HL-60/S4 (cell line): Measurements from ENCODE around the gene LGR4.
"Not testable (repeated sequence)": the region's sequence is repeated elsewhere in the genome, so short reads cannot be mapped to it uniquely, and the experiment has no call there.

Experiments used
- in situ Hi-C: fragments of 300-500 bp; cut with MboI; formaldehyde crosslinking; loops from 2 replicates; pipeline ENCODE4 v1.14.3; 2022; ENCODE audit warnings: low sequenced_read_pairs

The LGR4 gene, protein sequence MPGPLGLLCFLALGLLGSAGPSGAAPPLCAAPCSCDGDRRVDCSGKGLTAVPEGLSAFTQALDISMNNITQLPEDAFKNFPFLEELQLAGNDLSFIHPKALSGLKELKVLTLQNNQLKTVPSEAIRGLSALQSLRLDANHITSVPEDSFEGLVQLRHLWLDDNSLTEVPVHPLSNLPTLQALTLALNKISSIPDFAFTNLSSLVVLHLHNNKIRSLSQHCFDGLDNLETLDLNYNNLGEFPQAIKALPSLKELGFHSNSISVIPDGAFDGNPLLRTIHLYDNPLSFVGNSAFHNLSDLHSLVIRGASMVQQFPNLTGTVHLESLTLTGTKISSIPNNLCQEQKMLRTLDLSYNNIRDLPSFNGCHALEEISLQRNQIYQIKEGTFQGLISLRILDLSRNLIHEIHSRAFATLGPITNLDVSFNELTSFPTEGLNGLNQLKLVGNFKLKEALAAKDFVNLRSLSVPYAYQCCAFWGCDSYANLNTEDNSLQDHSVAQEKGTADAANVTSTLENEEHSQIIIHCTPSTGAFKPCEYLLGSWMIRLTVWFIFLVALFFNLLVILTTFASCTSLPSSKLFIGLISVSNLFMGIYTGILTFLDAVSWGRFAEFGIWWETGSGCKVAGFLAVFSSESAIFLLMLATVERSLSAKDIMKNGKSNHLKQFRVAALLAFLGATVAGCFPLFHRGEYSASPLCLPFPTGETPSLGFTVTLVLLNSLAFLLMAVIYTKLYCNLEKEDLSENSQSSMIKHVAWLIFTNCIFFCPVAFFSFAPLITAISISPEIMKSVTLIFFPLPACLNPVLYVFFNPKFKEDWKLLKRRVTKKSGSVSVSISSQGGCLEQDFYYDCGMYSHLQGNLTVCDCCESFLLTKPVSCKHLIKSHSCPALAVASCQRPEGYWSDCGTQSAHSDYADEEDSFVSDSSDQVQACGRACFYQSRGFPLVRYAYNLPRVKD

GRCh38 chr11:27472398-27473016 is at the start of gene LGR4:
TSS of gene LGR4 (minus strand) at chr11:27472790. CDS start at chr11:27472302, 488 bp downstream.
- in situ Hi-C loops: loop anchor here (25.0 kb wide), 1 partner anchor 285 kb away; no protein-coding TSS in a partner anchor

GRCh38 chr11:27520226-27520625 is 47.6 kb upstream of the LGR4 start:
- in situ Hi-C loops: no loop called here

- in situ Hi-C loops: no loop called here
Measured at GRCh38 chr11:27518518-27518917, 45.9 kb upstream of the LGR4 start.

DNA sequence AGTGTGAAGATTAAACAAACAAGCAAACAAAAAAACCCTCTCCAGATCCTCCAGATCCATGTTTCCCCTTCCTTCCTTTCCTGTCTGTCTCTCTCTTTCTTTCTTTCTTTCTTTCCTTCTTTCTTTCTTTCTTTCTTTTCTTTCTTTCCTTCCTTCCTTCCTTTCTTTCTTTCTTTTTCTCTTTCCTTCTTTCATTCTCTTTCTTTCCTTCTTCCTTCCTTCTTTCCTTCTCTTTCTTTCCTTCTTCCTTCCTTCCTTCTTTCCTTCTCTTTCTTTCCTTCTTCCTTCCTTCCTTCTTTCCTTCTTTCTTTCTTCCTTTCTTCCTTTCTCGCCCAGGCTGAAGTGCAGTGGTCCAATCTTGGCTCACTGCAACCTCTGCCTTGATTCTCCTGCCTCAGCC is 44.9 kb upstream of the LGR4 start:
- in situ Hi-C loops: not testable (repeated sequence)

GRCh38 chr11:27514558-27514957 is 42.0 kb upstream of the LGR4 start:
- in situ Hi-C loops: no loop called here

DNA sequence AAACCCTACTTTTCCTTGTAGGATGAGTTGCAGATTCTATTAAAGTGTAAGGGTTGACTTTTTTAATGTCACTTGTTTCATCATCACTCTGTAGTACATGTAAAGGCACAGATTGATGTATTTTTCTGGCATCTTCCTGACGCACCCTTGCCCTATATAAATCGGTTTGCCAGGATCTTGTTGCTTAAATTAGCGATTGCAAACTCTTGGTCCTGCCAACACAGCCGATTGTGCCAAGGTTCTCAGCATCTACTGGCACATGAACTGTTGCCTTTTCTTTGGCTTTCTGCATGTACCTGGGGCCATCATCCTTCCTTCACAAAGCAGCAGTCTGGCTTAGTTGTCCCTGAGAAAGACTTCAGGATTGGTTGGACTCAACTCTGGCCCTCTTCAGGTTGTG is 41.5 kb upstream of the LGR4 start:
- in situ Hi-C loops: no loop called here

DNA sequence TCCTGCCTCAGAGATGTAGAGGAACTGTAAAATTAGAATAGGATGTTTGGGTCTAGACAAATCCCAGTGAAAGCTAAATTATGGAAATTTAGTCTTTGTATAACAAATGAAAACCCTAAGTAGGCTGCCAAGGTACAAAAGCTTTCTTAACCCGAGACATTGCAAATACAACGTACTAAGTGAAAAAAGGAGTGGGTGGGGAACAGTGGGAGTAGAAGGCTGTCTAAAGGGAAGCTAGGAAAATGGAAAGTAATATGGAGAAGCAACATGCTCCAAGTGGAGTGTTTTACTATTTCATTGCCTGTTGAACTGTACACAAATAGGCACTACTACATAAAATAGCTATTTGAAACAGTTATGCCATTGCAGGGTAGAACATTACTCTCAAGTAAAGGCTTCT is 40.8 kb upstream of the LGR4 start:
- in situ Hi-C loops: no loop called here

DNA sequence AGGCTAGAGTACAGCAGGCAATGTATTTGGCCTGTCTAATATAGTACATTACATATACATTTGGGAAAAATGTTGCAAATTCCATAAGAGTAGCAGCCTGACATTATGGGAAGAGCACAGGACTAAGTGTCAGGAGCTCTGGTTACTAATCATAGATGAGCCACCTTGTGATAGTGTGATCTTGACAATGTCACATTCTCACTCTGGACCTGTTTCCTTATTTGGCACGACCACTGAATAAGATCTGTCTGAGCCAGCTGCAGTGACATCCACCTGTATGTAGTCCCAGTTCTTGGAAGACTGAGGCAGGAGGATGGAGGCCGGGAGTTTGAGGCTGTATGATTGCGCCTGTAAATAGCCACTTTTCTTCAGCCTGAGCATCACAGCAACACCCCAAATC is 39.6 kb upstream of the LGR4 start:
- in situ Hi-C loops: no loop called here

DNA sequence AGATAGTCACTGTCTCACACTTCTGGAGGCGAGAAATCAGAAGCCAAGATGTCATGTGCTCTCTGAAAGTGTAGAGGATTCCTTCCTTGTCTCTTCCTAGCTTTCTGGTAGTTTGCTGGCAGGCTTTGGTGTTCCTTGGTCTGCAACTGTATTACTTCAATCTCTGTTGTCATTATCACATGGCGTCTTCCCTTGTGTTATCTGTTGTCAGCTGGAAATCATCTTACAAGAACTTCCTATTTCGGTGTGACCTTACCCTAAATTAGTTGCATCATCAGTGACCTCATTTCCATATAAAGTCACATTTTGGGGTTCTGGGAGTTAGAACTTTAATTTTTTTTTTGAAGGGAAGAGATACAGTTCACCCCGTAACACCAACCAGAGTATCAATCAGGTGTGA is 37.3 kb upstream of the LGR4 start:
- in situ Hi-C loops: no loop called here

DNA sequence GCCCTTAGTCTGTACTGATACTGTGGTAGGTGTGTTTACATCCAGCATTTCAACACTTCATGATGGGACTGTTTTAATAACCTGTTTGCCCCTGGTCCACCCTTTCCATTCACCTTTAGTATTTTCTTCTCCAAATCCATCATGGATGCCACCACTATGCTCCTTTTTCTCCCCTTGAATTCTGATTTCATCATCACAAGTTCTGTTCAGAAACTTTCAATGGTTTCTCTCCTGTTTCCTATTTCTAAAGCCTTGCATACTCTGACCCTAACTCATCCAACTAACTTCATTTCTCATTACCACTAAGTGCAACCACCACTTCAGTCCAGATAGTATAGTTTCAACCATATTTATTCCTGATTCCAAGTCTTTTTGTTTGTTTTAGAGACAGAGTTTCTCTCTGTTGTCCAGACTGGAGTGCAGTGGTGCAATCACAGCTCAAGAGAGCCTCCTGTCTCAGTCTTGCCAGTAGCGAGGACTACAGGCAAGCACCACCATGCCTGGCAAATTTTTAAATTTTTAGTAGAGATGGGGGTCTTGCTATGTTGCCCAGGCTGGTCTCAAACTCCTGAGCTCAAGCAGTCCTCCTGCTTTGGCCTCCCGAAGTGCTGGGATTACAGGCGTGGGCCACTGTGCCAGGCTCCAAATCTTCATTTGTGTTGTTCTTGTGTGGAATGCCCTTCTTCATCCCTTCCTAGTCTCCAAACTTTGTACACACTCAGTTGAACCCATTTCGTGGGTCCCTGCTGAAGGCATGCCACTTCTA is 35.1 kb upstream of the LGR4 start:
- in situ Hi-C loops: no loop called here

- in situ Hi-C loops: no loop called here
Measured at GRCh38 chr11:27506200-27507182, 33.9 kb upstream of the LGR4 start, which contains the start of gene LIN7C. TSS of gene LIN7C (minus strand) at chr11:27506769. CDS start at chr11:27506752, 17 bp downstream.

DNA sequence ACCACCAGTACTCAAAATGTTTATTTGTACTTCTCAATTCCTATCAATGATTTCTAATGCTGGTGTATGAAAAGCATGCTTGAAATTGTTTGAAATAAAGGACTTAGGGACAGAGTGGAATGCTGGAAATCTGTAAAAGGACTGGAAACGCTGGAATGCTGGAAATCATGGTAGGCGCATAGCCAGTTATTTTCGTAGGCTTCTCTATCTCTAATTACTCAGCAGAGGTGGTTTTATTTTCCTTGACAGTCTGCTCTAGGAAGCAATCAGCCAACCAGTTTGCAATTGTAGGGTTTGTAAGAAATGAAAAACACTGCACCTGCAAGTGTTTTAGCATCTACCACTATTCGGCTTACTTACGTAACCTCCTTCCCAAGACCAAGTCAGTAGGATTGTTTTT is 33.2 kb upstream of the LGR4 start:
- in situ Hi-C loops: no loop called here

GRCh38 chr11:27504205-27504604 is 31.6 kb upstream of the LGR4 start:
- in situ Hi-C loops: no loop called here

- in situ Hi-C loops: no loop called here
Measured at GRCh38 chr11:27501100-27501499, 28.5 kb upstream of the LGR4 start.

DNA sequence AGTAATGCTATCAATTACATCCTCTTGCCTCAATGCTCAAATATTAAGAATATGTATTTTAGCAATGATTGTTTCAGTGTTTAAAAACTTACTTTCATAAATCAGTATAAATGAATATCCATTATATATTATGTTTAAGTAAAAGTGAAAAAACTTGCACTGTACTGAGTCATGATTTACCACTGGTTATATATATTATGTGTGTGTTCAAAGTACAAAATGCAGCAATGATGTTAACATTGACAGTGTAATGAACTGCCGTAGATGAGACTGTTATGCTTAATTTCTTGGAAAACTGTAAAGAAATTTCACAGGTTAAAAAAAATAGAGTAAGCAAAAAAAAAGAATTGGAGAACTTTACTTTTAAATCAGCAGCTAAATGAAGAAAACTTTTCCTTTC is 25.3 kb upstream of the LGR4 start:
- in situ Hi-C loops: no loop called here

GRCh38 chr11:27497284-27497866 is 24.8 kb upstream of the LGR4 start:
- in situ Hi-C loops: no loop called here

- in situ Hi-C loops: no loop called here
Measured at GRCh38 chr11:27496461-27496860, 23.9 kb upstream of the LGR4 start.

GRCh38 chr11:27495710-27496300 is 23.2 kb upstream of the LGR4 start:
- in situ Hi-C loops: no loop called here

- in situ Hi-C loops: no loop called here
Measured at GRCh38 chr11:27489092-27489491, 16.5 kb upstream of the LGR4 start.
